Measurements from ENCODE around the gene SLC46A2.

Gene SLC46A2

GRCh38 chr9:112890106-112891081, at the start of gene SLC46A2:
Gene SLC46A2 (minus strand): TSS chr9:112890876. CDS start chr9:112890681, 195 bp downstream.
- DNase-seq = no peak

DNA sequence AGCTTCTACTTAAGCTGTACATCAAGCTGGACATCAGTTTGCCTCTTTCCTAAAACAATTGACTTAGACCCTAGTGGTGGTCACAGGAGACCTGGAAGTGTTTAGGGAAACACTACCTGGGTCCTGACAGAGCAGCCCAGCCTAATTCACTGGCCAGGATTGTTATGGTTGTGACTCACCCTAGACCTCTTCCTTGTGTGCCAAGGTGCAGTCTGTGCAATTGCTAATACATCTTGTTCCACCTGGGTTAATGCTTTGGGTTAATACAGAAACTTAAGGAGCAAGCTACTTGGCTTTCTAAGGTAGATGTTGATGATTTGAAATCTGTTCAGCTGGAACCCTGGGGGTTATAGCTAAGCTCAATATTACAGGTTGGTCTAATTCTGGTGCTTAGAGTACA, 48.7 kb upstream of the SLC46A2 start:
- no peak for DNase-seq

DNA sequence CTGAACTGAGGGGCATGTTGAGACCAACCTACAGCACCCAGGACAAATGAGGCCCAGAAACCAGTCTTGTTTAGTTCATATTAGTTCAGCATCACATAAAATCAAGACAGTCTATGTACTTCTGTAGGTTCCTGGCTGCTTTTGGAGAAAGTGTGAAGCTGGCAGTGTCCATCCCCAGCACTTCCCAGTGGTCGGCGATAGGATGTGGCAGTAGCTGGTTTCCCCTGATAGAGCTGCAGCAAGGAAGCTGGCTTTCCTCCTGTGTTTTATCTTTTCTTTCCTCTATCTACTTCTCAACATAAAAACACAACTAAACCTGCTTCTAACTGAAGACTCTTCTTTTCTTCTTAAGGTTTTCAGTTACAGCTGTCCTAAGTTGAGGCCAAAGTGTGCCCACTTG, 43.0 kb upstream of the SLC46A2 start:
- DNase-seq = no peak

- DNase-seq = peak; percentile 6
These were observed 34.5 kb upstream of the SLC46A2 start for GRCh38 chr9:112925058-112925641.

- DNase-seq = peak; percentile 15
These were observed 30.9 kb upstream of the SLC46A2 start for GRCh38 chr9:112921549-112921948.

GRCh38 chr9:112917987-112918362, 27.3 kb upstream of the SLC46A2 start:
- no peak for DNase-seq

- no peak for DNase-seq
These were observed 26.6 kb upstream of the SLC46A2 start for GRCh38 chr9:112917047-112917986.

DNA sequence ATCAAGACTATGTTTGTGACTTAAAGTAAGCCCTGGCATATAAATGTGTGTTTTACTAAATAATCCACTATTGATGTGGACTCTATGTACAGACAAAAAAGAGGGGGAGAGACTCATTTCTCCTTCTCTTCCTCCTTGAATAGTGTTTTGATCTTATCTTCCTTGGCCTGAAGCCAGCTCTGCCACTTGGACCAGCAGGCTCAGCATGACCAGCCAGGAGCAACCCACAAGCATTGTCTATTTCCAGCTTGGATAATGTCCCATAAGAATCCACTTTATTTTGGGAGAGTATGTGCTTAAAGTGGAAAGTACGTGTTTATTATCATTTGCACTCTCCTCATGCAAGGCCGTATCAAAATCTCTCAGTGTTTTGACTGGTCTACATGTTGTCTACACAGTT, 23.8 kb upstream of the SLC46A2 start:
- no peak for DNase-seq

GRCh38 chr9:112913326-112913725, 22.6 kb upstream of the SLC46A2 start:
- no peak for DNase-seq

GRCh38 chr9:112912636-112913035, 22.0 kb upstream of the SLC46A2 start:
- no peak for DNase-seq

- DNase-seq = no peak
These were observed 21.1 kb upstream of the SLC46A2 start for GRCh38 chr9:112911736-112912135.

DNA sequence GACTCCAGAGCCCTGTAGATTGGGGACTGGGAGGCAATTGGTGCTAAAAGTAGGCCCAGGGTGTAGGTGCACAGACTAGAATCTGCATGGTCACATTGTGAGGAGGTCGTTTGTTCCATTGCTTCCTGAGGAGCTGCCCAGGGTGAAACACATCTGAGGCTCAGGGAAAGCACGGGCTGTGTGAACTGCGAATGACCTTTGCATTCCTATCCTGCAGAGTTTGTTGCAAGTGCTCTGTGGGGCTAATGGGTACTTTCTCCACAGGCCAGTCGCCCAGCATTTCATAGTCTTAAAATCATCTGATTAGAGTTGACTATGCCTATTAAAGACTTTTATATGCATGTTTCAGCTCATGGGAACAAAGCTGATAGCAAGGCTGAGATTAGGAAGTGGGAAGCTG, 14.4 kb upstream of the SLC46A2 start:
- no peak for DNase-seq

DNA sequence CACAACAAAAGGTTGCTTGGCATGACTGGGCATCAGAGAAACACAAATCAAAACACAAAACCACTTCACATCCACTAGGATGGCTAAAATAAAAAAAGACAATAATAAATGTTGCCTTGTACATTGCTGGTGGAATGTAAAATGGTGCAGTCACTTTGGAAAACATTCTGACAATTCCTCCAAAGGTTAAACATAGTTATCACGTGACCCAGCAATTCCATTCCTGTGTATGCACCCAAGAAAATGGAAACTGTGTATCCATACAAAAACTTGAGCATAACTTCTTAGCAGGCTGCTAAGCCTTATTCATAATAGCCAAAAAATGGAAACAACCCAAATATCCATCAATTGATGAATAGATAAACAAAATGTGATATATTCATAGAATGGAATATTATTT, 10.2 kb upstream of the SLC46A2 start:
- DNase-seq = no peak

GRCh38 chr9:112900488-112900887, 9.8 kb upstream of the SLC46A2 start:
- DNase-seq = no peak

DNA sequence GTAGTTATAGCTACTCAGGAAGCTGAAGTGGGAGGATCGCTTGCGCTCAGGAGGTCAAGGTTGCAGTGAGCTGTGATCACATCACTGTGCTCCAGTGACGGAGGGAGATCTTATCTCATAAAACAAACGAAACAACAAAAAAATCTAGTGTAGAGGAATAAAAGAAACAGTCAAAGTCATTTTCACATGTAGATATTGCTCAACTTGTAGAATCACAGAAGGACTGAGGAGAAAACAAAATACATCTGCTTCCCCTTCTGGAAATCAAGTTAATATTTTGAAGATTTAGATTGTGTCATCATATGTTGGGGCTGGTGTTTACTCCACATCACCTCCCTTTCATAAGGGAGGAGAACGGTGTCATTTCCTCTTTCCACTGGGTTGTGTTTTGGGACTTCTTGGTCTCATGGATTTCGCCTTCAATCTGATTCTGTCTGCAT, 8.2 kb upstream of the SLC46A2 start:
- no peak for DNase-seq

- DNase-seq = no peak
These were observed 5.5 kb upstream of the SLC46A2 start for GRCh38 chr9:112896131-112896530.

DNA sequence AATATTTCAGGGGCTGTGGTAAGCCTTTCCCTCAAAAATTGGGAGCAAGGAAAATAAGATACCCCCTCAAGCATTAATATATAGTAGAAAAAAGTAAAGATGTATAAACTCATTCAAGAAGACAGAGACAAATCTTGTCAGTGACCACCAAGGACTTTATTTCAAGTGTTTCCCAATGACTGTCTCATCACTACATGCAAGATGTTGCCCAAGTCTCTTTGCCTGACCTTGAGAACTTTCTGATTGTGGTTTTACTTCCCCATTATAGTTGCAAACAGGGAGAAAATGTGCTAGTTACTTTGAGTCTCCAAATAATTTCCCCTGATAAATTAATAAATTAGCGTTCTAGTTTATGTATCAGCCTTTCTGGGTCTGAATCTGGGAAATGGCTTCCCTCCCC, 4.0 kb upstream of the SLC46A2 start:
- DNase-seq = no peak

- no peak for DNase-seq
These were observed 3.4 kb upstream of the SLC46A2 start for GRCh38 chr9:112894041-112894440.

GRCh38 chr9:112892981-112893380, 2.3 kb upstream of the SLC46A2 start:
- DNase-seq = no peak

- DNase-seq = no peak
These were observed 845 bp upstream of the SLC46A2 start for GRCh38 chr9:112891521-112891920.

DNA sequence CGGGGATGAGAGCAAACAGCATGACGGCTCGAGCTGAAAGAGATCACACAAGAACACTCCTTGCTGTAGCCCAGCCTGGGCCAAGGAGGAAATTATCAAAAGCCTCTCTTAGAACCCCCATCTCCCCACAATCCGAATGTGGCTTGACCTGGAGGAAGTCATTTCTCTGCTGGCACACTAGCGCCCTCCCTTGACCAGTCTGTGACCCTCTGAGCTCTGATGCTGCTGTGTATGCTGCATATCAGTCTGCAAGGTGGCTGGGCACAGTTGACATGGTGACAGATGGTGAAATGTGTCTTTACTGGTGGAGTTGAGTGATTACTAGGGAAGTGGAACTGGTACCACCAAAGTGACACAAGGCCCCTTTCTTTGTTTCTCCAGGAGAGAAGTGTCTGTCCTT, 3.3 kb downstream of the SLC46A2 start:
- no peak for DNase-seq

GRCh38 chr9:112886351-112886750, 4.3 kb downstream of the SLC46A2 start:
- DNase-seq = no peak

DNA sequence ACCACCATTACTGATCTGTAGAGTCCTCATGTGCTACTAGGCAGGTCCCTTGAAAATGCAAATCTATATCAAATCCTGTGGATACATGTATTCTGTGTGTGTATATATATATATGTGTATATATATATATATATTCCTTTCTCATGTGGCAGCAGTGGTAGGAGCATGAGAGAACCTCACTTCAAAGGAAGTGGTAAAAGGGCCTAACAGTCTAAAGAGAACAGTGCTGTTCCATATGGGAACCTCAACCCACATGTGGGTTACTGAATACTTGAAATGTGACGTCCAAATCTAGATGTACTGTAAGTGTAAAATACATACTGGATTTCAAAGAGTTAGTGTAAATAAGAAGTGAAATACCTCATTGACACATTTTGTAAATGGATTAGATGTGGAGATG, 5.4 kb downstream of the SLC46A2 start:
- DNase-seq = no peak

Measured in NCI-H510A (cell line).